SU-DHL-6 (cell line): ENCODE data around the gene PTPRG.

ENCODE experiments used
- H2AFZ ChIP-seq: fragments of 200-600 bp; sonication (generic); 2 replicates; pipeline ENCODE4 v1.6.1; 2014; ENCODE audit warnings: low read depth, mild to moderate bottlenecking, moderate library complexity, mixed read lengths, antibody characterized with exemption, low read length; ENCODE audit not compliant: severe bottlenecking
- H3F3A ChIP-seq: fragments of 200-600 bp; shearing (Covaris generic); 2 replicates; pipeline ENCODE4 v1.6.0; 2016; ENCODE audit warnings: antibody characterized with exemption, mild to moderate bottlenecking; ENCODE audit not compliant: insufficient read depth
- H3K27ac ChIP-seq: fragments of 200-600 bp; sonication (generic); 2 replicates; pipeline ENCODE4 v1.5.1; 2016; ENCODE audit warnings: low read depth, mild to moderate bottlenecking, low read length, moderate library complexity, mixed read lengths
- H3K27me3 ChIP-seq: fragments of 200-600 bp; sonication (generic), shearing (Covaris generic); 2 replicates; pipeline ENCODE4 v1.6.0; 2014; ENCODE audit warnings: mild to moderate bottlenecking, low read length
- H3K36me3 ChIP-seq: fragments of 200-600 bp; sonication (generic); 2 replicates; pipeline ENCODE4 v1.6.1; 2014; ENCODE audit warnings: mild to moderate bottlenecking, low read length, mixed read lengths
- H3K4me2 ChIP-seq: fragments of 300-600, 200-600 bp; shearing (Covaris generic), sonication (generic); 2 replicates; pipeline ENCODE4 v1.6.0; 2014; ENCODE audit warnings: low read length, low read depth, mild to moderate bottlenecking; ENCODE audit not compliant: poor library complexity, severe bottlenecking
- H3K4me3 ChIP-seq: fragments of 200-600 bp; sonication (generic); 2 replicates; pipeline ENCODE4 v1.5.1; 2014; ENCODE audit warnings: antibody characterized with exemption, low read length, mild to moderate bottlenecking, mixed read lengths; ENCODE audit not compliant: insufficient read depth, poor library complexity, severe bottlenecking
- H3K79me2 ChIP-seq: fragments of 200-600 bp; sonication (generic); 2 replicates; pipeline ENCODE4 v1.6.1; 2014; ENCODE audit warnings: mild to moderate bottlenecking, low read length, moderate library complexity; ENCODE audit not compliant: insufficient read depth
- H3K9ac ChIP-seq: fragments of 200-600 bp; sonication (generic); 2 replicates; pipeline ENCODE4 v1.7.0; 2014; ENCODE audit warnings: mild to moderate bottlenecking, low read length
- H3K9me2 ChIP-seq: fragments of 200-600 bp; sonication (generic); replicated peaks from 2 replicates; pipeline ENCODE4 v1.6.1; 2014; ENCODE audit warnings: low read length; ENCODE audit not compliant: insufficient read depth
- H3K9me3 ChIP-seq: fragments of 200-600 bp; sonication (generic); 2 replicates; pipeline ENCODE4 v1.6.1; 2014; ENCODE audit warnings: low read length, mixed read lengths; ENCODE audit not compliant: insufficient read depth
- H4K20me1 ChIP-seq: fragments of 200-600 bp; sonication (generic); 2 replicates; pipeline ENCODE4 v1.6.1; 2014; ENCODE audit warnings: low read depth, mild to moderate bottlenecking, antibody characterized with exemption, low read length, moderate library complexity, mixed read lengths
- CTCF ChIP-seq: fragments of 200-600 bp; sonication (generic); IDR thresholded peaks from one replicate; pipeline ENCODE4 v1.5.1; 2017; ENCODE audit warnings: antibody characterized with exemption, mild to moderate bottlenecking, low read length, moderate library complexity; ENCODE audit not compliant: insufficient read depth, poor library complexity, severe bottlenecking
- EZH2phosphoT487 ChIP-seq: fragments of 200-600 bp; sonication (generic), shearing (Covaris generic); conservative IDR thresholded peaks from 2 replicates; pipeline ENCODE4 v1.6.1; 2018; ENCODE audit warnings: mild to moderate bottlenecking, antibody characterized with exemption, low read length, moderate library complexity, mixed read lengths

Gene PTPRG

GRCh38 chr3:61966200-61966599 is 404.8 kb downstream of the PTPRG start:
- H3K9ac ChIP-seq: no peak overlapping the region
- no peaks in the 10 kb centered on the region for H3F3A ChIP-seq
- TF ChIP-seq CTCF: no peak
- TF ChIP-seq EZH2phosphoT487: no peak
- H3K4me3 ChIP-seq: no peak overlapping the region
- H3K27me3 ChIP-seq: no peaks in the 10 kb centered on the region
- no peak overlapping the region for H2AFZ ChIP-seq
- no peak overlapping the region for H3K27ac ChIP-seq
- H3K79me2 ChIP-seq: no peaks in the 10 kb centered on the region
- H3K4me2 ChIP-seq: no peak overlapping the region
- no peaks in the 10 kb centered on the region for H4K20me1 ChIP-seq
- H3K36me3 ChIP-seq: no peaks in the 10 kb centered on the region
- H3K9me2 ChIP-seq: no peaks in the 10 kb centered on the region
- no peaks in the 10 kb centered on the region for H3K9me3 ChIP-seq

GRCh38 chr3:61967019-61967418 is 405.6 kb downstream of the PTPRG start:
- no peaks in the 10 kb centered on the region for H3K9me3 ChIP-seq
- H3K4me3 ChIP-seq: no peak overlapping the region
- H3K4me2 ChIP-seq: no peak overlapping the region
- H3F3A ChIP-seq: no peaks in the 10 kb centered on the region
- TF ChIP-seq CTCF: no peak
- no peak for TF ChIP-seq EZH2phosphoT487
- no peaks in the 10 kb centered on the region for H3K36me3 ChIP-seq
- H2AFZ ChIP-seq: no peak overlapping the region
- H3K79me2 ChIP-seq: no peaks in the 10 kb centered on the region
- H3K27me3 ChIP-seq: no peaks in the 10 kb centered on the region
- no peak overlapping the region for H3K9ac ChIP-seq
- no peaks in the 10 kb centered on the region for H4K20me1 ChIP-seq
- H3K27ac ChIP-seq: no peak overlapping the region
- H3K9me2 ChIP-seq: no peaks in the 10 kb centered on the region

- H2AFZ ChIP-seq: no peak overlapping the region
- H3K9me3 ChIP-seq: no peaks in the 10 kb centered on the region
- H3K79me2 ChIP-seq: no peaks in the 10 kb centered on the region
- H3K27me3 ChIP-seq: no peaks in the 10 kb centered on the region
- no peak overlapping the region for H3K27ac ChIP-seq
- no peak overlapping the region for H3K9ac ChIP-seq
- H3K9me2 ChIP-seq: no peaks in the 10 kb centered on the region
- no peak overlapping the region for H3K4me2 ChIP-seq
- no peak for TF ChIP-seq EZH2phosphoT487
- TF ChIP-seq CTCF: no peak
- H4K20me1 ChIP-seq: no peaks in the 10 kb centered on the region
- no peaks in the 10 kb centered on the region for H3F3A ChIP-seq
- no peaks in the 10 kb centered on the region for H3K36me3 ChIP-seq
- H3K4me3 ChIP-seq: no peak overlapping the region
Observed at GRCh38 chr3:61967937-61968336, 406.6 kb downstream of the PTPRG start.
